Smooth muscle cell (in vitro differentiated cells): ENCODE data around the gene PROSER3. TPM values are rescaled to one million over a fixed set of nuclear protein-coding genes. Genes with fewer than 3 reads are reported as not detected.

Source experiments
- DNase-seq: peaks from one replicate; lab custom pipeline; 2025; ENCODE audit not compliant: unreplicated experiment; lab: John Stamatoyannopoulos, UW
- H2AFZ ChIP-seq: fragments of 200-600 bp; sonication (generic); 2 replicates; pipeline ENCODE4 v1.6.0; 2016; ENCODE audit warnings: antibody characterized with exemption, low read depth, mild to moderate bottlenecking
- H3F3A ChIP-seq: fragments of 200-600 bp; sonication (generic); 2 replicates; pipeline ENCODE4 v1.6.0; 2017; ENCODE audit warnings: antibody characterized with exemption, low read depth
- H3K27ac ChIP-seq: fragments of 200-600 bp; sonication (generic); 2 replicates; pipeline ENCODE4 v1.5.1; 2016; ENCODE audit warnings: low read depth, mild to moderate bottlenecking
- H3K27me3 ChIP-seq: fragments of 200-600 bp; sonication (generic); 2 replicates; pipeline ENCODE4 v1.6.1; 2016; ENCODE audit warnings: low read depth, mild to moderate bottlenecking
- H3K36me3 ChIP-seq: fragments of 200-600 bp; sonication (generic); 2 replicates; pipeline ENCODE4 v1.5.1; 2016; ENCODE audit warnings: low read depth
- H3K4me1 ChIP-seq: fragments of 200-600 bp; sonication (generic); 2 replicates; pipeline ENCODE4 v1.5.1; 2016; ENCODE audit warnings: low read depth
- H3K4me2 ChIP-seq: fragments of 200-600 bp; sonication (generic); 2 replicates; pipeline ENCODE4 v1.6.0; 2016; ENCODE audit warnings: mild to moderate bottlenecking
- H3K4me3 ChIP-seq: fragments of 200-600 bp; sonication (generic); 2 replicates; pipeline ENCODE4 v1.5.1; 2016; ENCODE audit warnings: mild to moderate bottlenecking
- H3K79me2 ChIP-seq: fragments of 200-600 bp; sonication (generic); 2 replicates; pipeline ENCODE4 v1.6.0; 2016; ENCODE audit warnings: low read depth, mild to moderate bottlenecking
- H3K9ac ChIP-seq: fragments of 200-600 bp; sonication (generic); 2 replicates; pipeline ENCODE4 v1.6.0; 2016; ENCODE audit warnings: low read depth
- H3K9me3 ChIP-seq: fragments of 200-600 bp; sonication (generic); replicated peaks from 2 replicates; pipeline ENCODE4 v1.5.1; 2016; ENCODE audit warnings: low read depth
- H4K20me1 ChIP-seq: fragments of 200-600 bp; sonication (generic); 2 replicates; pipeline ENCODE4 v1.6.0; 2016; ENCODE audit warnings: low read depth
- WGBS: methylation state at CpG from one replicate; pipeline ENCODE4 v1.1.7; 2016; ENCODE audit warnings: low lambda C conversion rate; 5-methylcytosine and 5-hydroxymethylcytosine counted together
- polyA plus RNA-seq: library from polyadenylated mRNA; unstranded; fragments of >200 nt; fragmentation: Nextera tagmentation; extraction: Ambion mirVana; gene quantifications from 2 replicates; pipeline ENCODE4 v1.2.1, GENCODE V29; 2016
- total RNA-seq: library from RNA; depleted of rRNA; stranded (reverse); fragments of >200 nt; gene quantifications from 2 replicates; pipeline ENCODE4 v1.2.3, GENCODE V29; 2014
- TF ChIP-seq, protein P1 (sequence below): fragments of 200-600 bp; sonication (generic); IDR thresholded peaks from 2 replicates; pipeline ENCODE4 v1.5.1; 2017; ENCODE audit warnings: borderline replicate concordance, mild to moderate bottlenecking, antibody characterized with exemption; ENCODE audit not compliant: insufficient read depth, poor library complexity, severe bottlenecking

The PROSER3 gene
- total and polyA plus RNA-seq, 2 experiments from 2014 or later, result 13.7 to 24.8 TPM

DNA sequence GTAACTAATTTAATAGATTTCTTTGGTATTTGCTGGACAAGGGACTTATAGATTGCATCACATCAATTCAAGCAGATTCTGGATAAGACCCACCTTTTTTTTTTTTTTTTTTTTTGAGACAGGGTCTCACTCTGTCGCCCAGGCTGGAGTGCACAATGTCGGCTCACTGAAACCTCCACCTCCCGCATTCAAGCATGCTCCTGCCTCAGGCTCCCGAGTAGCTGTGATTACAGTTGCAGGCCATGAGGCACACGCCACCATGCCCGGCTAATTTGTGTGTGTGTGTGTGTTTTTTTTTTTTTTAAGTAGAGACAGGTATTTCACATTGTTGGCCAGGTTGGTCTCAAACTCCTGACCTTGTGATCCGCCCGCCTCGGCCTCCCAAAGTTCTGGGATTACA is 58.9 kb downstream of the PROSER3 start:
- H3K9ac ChIP-seq, result no peak overlapping the region
- peaks cover 4% of the 10 kb centered on the region for H3K27me3 ChIP-seq
- DNase-seq, result no peak
- no peaks in the 10 kb centered on the region for H3F3A ChIP-seq
- H4K20me1 ChIP-seq, result no peaks in the 10 kb centered on the region
- no peak overlapping the region for H2AFZ ChIP-seq
- TF ChIP-seq, protein P1, sequence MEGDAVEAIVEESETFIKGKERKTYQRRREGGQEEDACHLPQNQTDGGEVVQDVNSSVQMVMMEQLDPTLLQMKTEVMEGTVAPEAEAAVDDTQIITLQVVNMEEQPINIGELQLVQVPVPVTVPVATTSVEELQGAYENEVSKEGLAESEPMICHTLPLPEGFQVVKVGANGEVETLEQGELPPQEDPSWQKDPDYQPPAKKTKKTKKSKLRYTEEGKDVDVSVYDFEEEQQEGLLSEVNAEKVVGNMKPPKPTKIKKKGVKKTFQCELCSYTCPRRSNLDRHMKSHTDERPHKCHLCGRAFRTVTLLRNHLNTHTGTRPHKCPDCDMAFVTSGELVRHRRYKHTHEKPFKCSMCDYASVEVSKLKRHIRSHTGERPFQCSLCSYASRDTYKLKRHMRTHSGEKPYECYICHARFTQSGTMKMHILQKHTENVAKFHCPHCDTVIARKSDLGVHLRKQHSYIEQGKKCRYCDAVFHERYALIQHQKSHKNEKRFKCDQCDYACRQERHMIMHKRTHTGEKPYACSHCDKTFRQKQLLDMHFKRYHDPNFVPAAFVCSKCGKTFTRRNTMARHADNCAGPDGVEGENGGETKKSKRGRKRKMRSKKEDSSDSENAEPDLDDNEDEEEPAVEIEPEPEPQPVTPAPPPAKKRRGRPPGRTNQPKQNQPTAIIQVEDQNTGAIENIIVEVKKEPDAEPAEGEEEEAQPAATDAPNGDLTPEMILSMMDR, result no peak
- no peak overlapping the region for H3K4me2 ChIP-seq
- no peak overlapping the region for H3K4me3 ChIP-seq
- no peaks in the 10 kb centered on the region for H3K36me3 ChIP-seq
- H3K27ac ChIP-seq, result no peak overlapping the region
- no peaks in the 10 kb centered on the region for H3K79me2 ChIP-seq
- WGBS, result 74% methylated on average over 9 of the region's 9 CpGs
- H3K4me1 ChIP-seq, result peaks cover 3% of the 10 kb centered on the region
- no peaks in the 10 kb centered on the region for H3K9me3 ChIP-seq

DNA sequence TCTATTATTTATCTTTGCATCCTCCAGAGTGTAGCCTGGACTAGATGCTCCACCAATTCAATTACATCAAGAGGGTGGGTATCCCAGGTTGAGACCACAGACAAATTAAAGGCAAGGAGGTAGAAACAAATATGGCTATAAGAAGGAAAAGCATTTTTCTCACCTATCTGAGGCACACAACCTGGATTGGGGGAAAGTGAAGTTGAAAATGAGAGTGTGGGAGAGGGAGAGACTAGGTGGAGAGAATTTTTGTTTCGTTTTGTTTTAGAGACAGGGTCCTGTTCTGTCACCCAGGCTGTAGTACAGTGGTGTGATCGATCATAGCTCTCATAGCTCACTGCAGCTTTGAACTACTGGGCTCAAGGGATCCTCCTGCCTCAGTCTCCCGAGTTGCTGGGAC is 60.5 kb downstream of the PROSER3 start:
- no peaks in the 10 kb centered on the region for H3K79me2 ChIP-seq
- 91% methylated on average over 3 of the region's 3 CpGs for WGBS
- H3K4me2 ChIP-seq, result no peak overlapping the region
- TF ChIP-seq, protein P1, result no peak
- no peaks in the 10 kb centered on the region for H4K20me1 ChIP-seq
- H3K9me3 ChIP-seq, result no peaks in the 10 kb centered on the region
- no peaks in the 10 kb centered on the region for H3F3A ChIP-seq
- H3K4me1 ChIP-seq, result peaks cover 3% of the 10 kb centered on the region
- H3K36me3 ChIP-seq, result no peaks in the 10 kb centered on the region
- H3K27me3 ChIP-seq, result peaks cover 4% of the 10 kb centered on the region
- no peak overlapping the region for H3K27ac ChIP-seq
- H2AFZ ChIP-seq, result no peak overlapping the region
- no peak overlapping the region for H3K9ac ChIP-seq
- DNase-seq, result no peak
- no peak overlapping the region for H3K4me3 ChIP-seq

Other genes starting within 250 kb of the PROSER3 start
- 46.5 and 132 TPM in 2 replicates for gene DMKN, start 244.5 kb upstream of the PROSER3 start, total RNA-seq
- gene DMKN, start 244.5 kb upstream of the PROSER3 start, polyA plus RNA-seq, result 31.2 and 75.4 TPM in 2 replicates
- 14.9 and 19.8 TPM in 2 replicates for gene SBSN, start 229.9 kb upstream of the PROSER3 start, total RNA-seq
- gene SBSN, start 229.9 kb upstream of the PROSER3 start, polyA plus RNA-seq, result 4.9 and 11.7 TPM in 2 replicates
- not detected in 2 replicates for gene GAPDHS, start 224.7 kb upstream of the PROSER3 start, total RNA-seq
- 0.16 TPM in 1 of 2 replicates, not detected in the other for gene GAPDHS, start 224.7 kb upstream of the PROSER3 start, polyA plus RNA-seq
- 128 and 168 TPM in 2 replicates for gene TMEM147, start 212.6 kb upstream of the PROSER3 start, total RNA-seq
- 291 and 293 TPM in 2 replicates for gene TMEM147, start 212.6 kb upstream of the PROSER3 start, polyA plus RNA-seq
- gene ATP4A, start 194.5 kb upstream of the PROSER3 start, total RNA-seq, result not detected in 2 replicates
- not detected in 2 replicates for gene ATP4A, start 194.5 kb upstream of the PROSER3 start, polyA plus RNA-seq
- not detected in 2 replicates for gene PMIS2, start 172.0 kb upstream of the PROSER3 start, total RNA-seq
- not detected in 2 replicates for gene PMIS2, start 172.0 kb upstream of the PROSER3 start, polyA plus RNA-seq
- 6.3 and 6.4 TPM in 2 replicates for gene HAUS5, start 145.4 kb upstream of the PROSER3 start, total RNA-seq
- 14.0 and 15.8 TPM in 2 replicates for gene HAUS5, start 145.4 kb upstream of the PROSER3 start, polyA plus RNA-seq
- gene RBM42, start 129.1 kb upstream of the PROSER3 start, total RNA-seq, result 37.2 and 42.4 TPM in 2 replicates
- 143 and 155 TPM in 2 replicates for gene RBM42, start 129.1 kb upstream of the PROSER3 start, polyA plus RNA-seq
- not detected in 2 replicates for gene ETV2, start 116.4 kb upstream of the PROSER3 start, total RNA-seq
- 2.9 and 3.8 TPM in 2 replicates for gene ETV2, start 116.4 kb upstream of the PROSER3 start, polyA plus RNA-seq
- 521 and 971 TPM in 2 replicates for gene COX6B1, start 109.9 kb upstream of the PROSER3 start, total RNA-seq
- gene COX6B1, start 109.9 kb upstream of the PROSER3 start, polyA plus RNA-seq, result 622 and 683 TPM in 2 replicates
- 4.2 TPM in 1 of 2 replicates, not detected in the other for gene UPK1A, start 91.7 kb upstream of the PROSER3 start, total RNA-seq
- gene UPK1A, start 91.7 kb upstream of the PROSER3 start, polyA plus RNA-seq, result 1.0 TPM in 1 of 2 replicates, not detected in the other
- not detected in 2 replicates for gene ZBTB32, start 53.6 kb upstream of the PROSER3 start, total RNA-seq
- gene ZBTB32, start 53.6 kb upstream of the PROSER3 start, polyA plus RNA-seq, result 1.0 and 1.3 TPM in 2 replicates
- gene KMT2B, start 40.2 kb upstream of the PROSER3 start, total RNA-seq, result 10.5 and 31.1 TPM in 2 replicates
- 8.8 and 11.2 TPM in 2 replicates for gene KMT2B, start 40.2 kb upstream of the PROSER3 start, polyA plus RNA-seq
- 1.2 and 1.7 TPM in 2 replicates for gene IGFLR1, start 15.7 kb upstream of the PROSER3 start, total RNA-seq
- gene IGFLR1, start 15.7 kb upstream of the PROSER3 start, polyA plus RNA-seq, result 1.4 and 6.3 TPM in 2 replicates
- 14.6 and 17.0 TPM in 2 replicates for gene U2AF1L4, start 12.8 kb upstream of the PROSER3 start, total RNA-seq
- gene U2AF1L4, start 12.8 kb upstream of the PROSER3 start, polyA plus RNA-seq, result 29.3 and 31.5 TPM in 2 replicates
- 53.3 and 65.4 TPM in 2 replicates for gene PSENEN, start 12.5 kb upstream of the PROSER3 start, total RNA-seq
- gene PSENEN, start 12.5 kb upstream of the PROSER3 start, polyA plus RNA-seq, result 137 and 167 TPM in 2 replicates
- gene LIN37, start 9.6 kb upstream of the PROSER3 start, total RNA-seq, result 17.8 and 20.3 TPM in 2 replicates
- 16.4 and 24.2 TPM in 2 replicates for gene LIN37, start 9.6 kb upstream of the PROSER3 start, polyA plus RNA-seq
- gene HSPB6, start 1.1 kb upstream of the PROSER3 start, total RNA-seq, result 19.1 and 20.6 TPM in 2 replicates
- 173 and 254 TPM in 2 replicates for gene HSPB6, start 1.1 kb upstream of the PROSER3 start, polyA plus RNA-seq
- gene ARHGAP33, start 17.4 kb downstream of the PROSER3 start, total RNA-seq, result 5.3 and 8.2 TPM in 2 replicates
- 5.7 and 14.0 TPM in 2 replicates for gene ARHGAP33, start 17.4 kb downstream of the PROSER3 start, polyA plus RNA-seq
- not detected in 2 replicates for gene PRODH2, start 54.7 kb downstream of the PROSER3 start, total RNA-seq
- gene PRODH2, start 54.7 kb downstream of the PROSER3 start, polyA plus RNA-seq, result not detected in 2 replicates
- 0.31 TPM in 1 of 2 replicates, not detected in the other for gene NPHS1, start 94.3 kb downstream of the PROSER3 start, total RNA-seq
- 0.46 TPM in 1 of 2 replicates, not detected in the other for gene NPHS1, start 94.3 kb downstream of the PROSER3 start, polyA plus RNA-seq
- gene KIRREL2, start 98.7 kb downstream of the PROSER3 start, total RNA-seq, result 0.18 and 2.1 TPM in 2 replicates
- 0.56 and 0.64 TPM in 2 replicates for gene KIRREL2, start 98.7 kb downstream of the PROSER3 start, polyA plus RNA-seq
- gene APLP1, start 110.4 kb downstream of the PROSER3 start, total RNA-seq, result 40.1 and 81.8 TPM in 2 replicates
- gene APLP1, start 110.4 kb downstream of the PROSER3 start, polyA plus RNA-seq, result 98.3 and 114 TPM in 2 replicates
- 4.2 and 4.9 TPM in 2 replicates for gene NFKBID, start 142.4 kb downstream of the PROSER3 start, total RNA-seq
- gene NFKBID, start 142.4 kb downstream of the PROSER3 start, polyA plus RNA-seq, result 9.0 and 11.1 TPM in 2 replicates
- 0.81 TPM in 1 of 2 replicates, not detected in the other for gene HCST, start 144.4 kb downstream of the PROSER3 start, total RNA-seq
- gene HCST, start 144.4 kb downstream of the PROSER3 start, polyA plus RNA-seq, result 2.6 and 3.4 TPM in 2 replicates
- not detected in 2 replicates for gene TYROBP, start 150.1 kb downstream of the PROSER3 start, total RNA-seq
- gene TYROBP, start 150.1 kb downstream of the PROSER3 start, polyA plus RNA-seq, result not detected in 2 replicates
- 6.0 and 6.2 TPM in 2 replicates for gene LRFN3, start 178.2 kb downstream of the PROSER3 start, total RNA-seq
- gene LRFN3, start 178.2 kb downstream of the PROSER3 start, polyA plus RNA-seq, result 15.3 and 15.5 TPM in 2 replicates
- 24.0 TPM in 2 replicates for gene SDHAF1, start 237.0 kb downstream of the PROSER3 start, total RNA-seq
- 27.1 and 27.7 TPM in 2 replicates for gene SDHAF1, start 237.0 kb downstream of the PROSER3 start, polyA plus RNA-seq